RWPE2 (cell line): ENCODE results near the gene GTF3C1.

ENCODE experiments used
- ATAC-seq: fragments of 200-7000 bp; cut with Tn5 transposase; 3 replicates; pipeline ENCODE4 v1.9.1; 2021; ENCODE audit warnings: low read depth
- DNase-seq: peaks from one replicate; pipeline ENCODE4 v3.0.0-alpha.2; 2020; ENCODE audit warnings: low spot score
- H3K27ac ChIP-seq: fragments of 450-650 bp; 2 replicates; pipeline ENCODE4 v1.5.1; 2017; ENCODE audit warnings: mild to moderate bottlenecking; ENCODE audit not compliant: poor library complexity, severe bottlenecking
- H3K27me3 ChIP-seq: fragments of 250-450 bp; sonication (Bioruptor Pico); 2 replicates; pipeline ENCODE4 v1.5.1; 2021; ENCODE audit warnings: mild to moderate bottlenecking, moderate library complexity; ENCODE audit not compliant: insufficient read depth, poor library complexity, severe bottlenecking
- H3K36me3 ChIP-seq: fragments of 250-450 bp; sonication (Bioruptor Pico); 2 replicates; pipeline ENCODE4 v1.5.1; 2020; ENCODE audit warnings: low read depth, mild to moderate bottlenecking, moderate library complexity
- H3K4me1 ChIP-seq: fragments of 250-450 bp; sonication (Bioruptor Pico); 2 replicates; pipeline ENCODE4 v1.5.1; 2021; ENCODE audit warnings: mild to moderate bottlenecking, moderate library complexity; ENCODE audit not compliant: insufficient read depth, poor library complexity, severe bottlenecking
- H3K4me3 ChIP-seq: fragments of 250-450 bp; sonication (Bioruptor Pico); 2 replicates; pipeline ENCODE4 v1.5.1; 2021; ENCODE audit warnings: mild to moderate bottlenecking, moderate library complexity; ENCODE audit not compliant: severe bottlenecking
- H3K9me3 ChIP-seq: fragments of 250-450 bp; sonication (Bioruptor Pico); 2 replicates; pipeline ENCODE4 v1.5.1; 2021; ENCODE audit warnings: mild to moderate bottlenecking, moderate library complexity; ENCODE audit not compliant: severe bottlenecking
- TF ChIP-seq, protein P1 (sequence below): fragments of 450-650 bp; IDR thresholded peaks from one replicate; pipeline ENCODE4 v1.5.1; 2017; ENCODE audit warnings: mild to moderate bottlenecking, moderate library complexity; ENCODE audit not compliant: poor library complexity, severe bottlenecking

The GTF3C1 gene

GRCh38 chr16:27556471-27556870, 6.8 kb upstream of the GTF3C1 start:
- Histone ChIP-seq H3K27me3 (no peaks in the 10 kb centered on the region), H3K36me3 (0 out of 2 replicates have a peak, but pooled peaks cover 3% of the 10 kb centered on the region), H3K27ac (no peak overlapping the region), H3K9me3 (no peaks in the 10 kb centered on the region), H3K4me3 (no peak overlapping the region), H3K4me1 (no peaks in the 10 kb centered on the region)
- no peak for ATAC-seq
- no peak for DNase-seq
- TF ChIP-seq, protein P1, sequence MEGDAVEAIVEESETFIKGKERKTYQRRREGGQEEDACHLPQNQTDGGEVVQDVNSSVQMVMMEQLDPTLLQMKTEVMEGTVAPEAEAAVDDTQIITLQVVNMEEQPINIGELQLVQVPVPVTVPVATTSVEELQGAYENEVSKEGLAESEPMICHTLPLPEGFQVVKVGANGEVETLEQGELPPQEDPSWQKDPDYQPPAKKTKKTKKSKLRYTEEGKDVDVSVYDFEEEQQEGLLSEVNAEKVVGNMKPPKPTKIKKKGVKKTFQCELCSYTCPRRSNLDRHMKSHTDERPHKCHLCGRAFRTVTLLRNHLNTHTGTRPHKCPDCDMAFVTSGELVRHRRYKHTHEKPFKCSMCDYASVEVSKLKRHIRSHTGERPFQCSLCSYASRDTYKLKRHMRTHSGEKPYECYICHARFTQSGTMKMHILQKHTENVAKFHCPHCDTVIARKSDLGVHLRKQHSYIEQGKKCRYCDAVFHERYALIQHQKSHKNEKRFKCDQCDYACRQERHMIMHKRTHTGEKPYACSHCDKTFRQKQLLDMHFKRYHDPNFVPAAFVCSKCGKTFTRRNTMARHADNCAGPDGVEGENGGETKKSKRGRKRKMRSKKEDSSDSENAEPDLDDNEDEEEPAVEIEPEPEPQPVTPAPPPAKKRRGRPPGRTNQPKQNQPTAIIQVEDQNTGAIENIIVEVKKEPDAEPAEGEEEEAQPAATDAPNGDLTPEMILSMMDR = no peak

GRCh38 chr16:27551036-27551435, 1.3 kb upstream of the GTF3C1 start:
- no peak for DNase-seq
- Histone ChIP-seq H3K36me3 (peaks cover 20% of the 10 kb centered on the region), H3K4me3 (no peak overlapping the region), H3K27me3 (no peaks in the 10 kb centered on the region), H3K4me1 (peaks cover 23% of the 10 kb centered on the region), H3K9me3 (no peaks in the 10 kb centered on the region), H3K27ac (no peak overlapping the region)
- TF ChIP-seq, protein P1 = no peak
- no peak for ATAC-seq

GRCh38 chr16:27550582-27550920, 838 bp upstream of the GTF3C1 start:
- H3K27me3 ChIP-seq = no peaks in the 10 kb centered on the region
- H3K27ac ChIP-seq = no peak overlapping the region
- H3K9me3 ChIP-seq = no peaks in the 10 kb centered on the region
- TF ChIP-seq, protein P1 = no peak
- DNase-seq (no peak), ATAC-seq (no peak)
- H3K4me1 ChIP-seq = peaks cover 23% of the 10 kb centered on the region
- peak overlapping the region; percentile 80 for H3K4me3 ChIP-seq
- H3K36me3 ChIP-seq = peaks cover 25% of the 10 kb centered on the region

GRCh38 chr16:27549464-27549745, 308 bp downstream of the GTF3C1 start:
- Histone ChIP-seq H3K4me1 (peaks cover 23% of the 10 kb centered on the region), H3K36me3 (peaks cover 31% of the 10 kb centered on the region), H3K27me3 (no peaks in the 10 kb centered on the region), H3K9me3 (no peaks in the 10 kb centered on the region), H3K27ac (no peak overlapping the region), H3K4me3 (peak overlapping the region; percentile 80)
- TF ChIP-seq, protein P1 = no peak
- DNase-seq = no peak
- peak; percentile 40 for ATAC-seq

DNA sequence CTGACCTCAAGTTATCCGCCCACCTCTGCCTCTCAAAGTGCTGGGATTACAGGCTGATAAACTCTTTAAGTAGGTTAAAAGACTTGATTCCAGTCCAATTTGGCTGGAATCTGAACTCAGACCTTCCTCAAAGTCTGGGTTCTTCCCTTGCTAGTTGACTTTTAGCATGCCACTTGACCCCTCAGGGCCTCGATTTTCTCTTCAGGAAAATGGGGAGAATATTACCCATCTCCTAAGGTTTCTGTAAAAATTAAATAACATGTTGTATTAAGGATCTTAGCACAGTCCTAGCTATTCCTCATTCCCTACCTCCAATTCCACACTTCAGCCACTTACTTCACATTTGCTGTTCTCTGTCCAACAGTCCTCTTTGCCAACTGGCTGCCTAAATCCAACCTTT, 1.9 kb downstream of the GTF3C1 start:
- TF ChIP-seq, protein P1 = no peak
- ATAC-seq (no peak), DNase-seq (no peak)
- H3K27ac ChIP-seq = no peak overlapping the region
- no peaks in the 10 kb centered on the region for H3K9me3 ChIP-seq
- H3K36me3 ChIP-seq = peaks cover 46% of the 10 kb centered on the region
- H3K27me3 ChIP-seq = no peaks in the 10 kb centered on the region
- H3K4me3 ChIP-seq = no peak overlapping the region
- peaks cover 23% of the 10 kb centered on the region for H3K4me1 ChIP-seq
